Stimulated activated CD8-positive, alpha-beta memory T cell treated with anti-CD3 and anti-CD28 coated beads, Interleukin-4, amount 100 ng/mL, for 1 hour (primary cell): ENCODE results near the gene C2.
A peak's percentile ranks its signal among the peaks of the same experiment; 100 is the strongest.

ENCODE experiments used
- DNase-seq, 2 donors: peaks; one replicate each; pipeline ENCODE4 v3.0.0-alpha.2; 2020; ENCODE audit warnings: low read depth in 2 of 2, low spot score in 1 of 2

Gene C2

DNA sequence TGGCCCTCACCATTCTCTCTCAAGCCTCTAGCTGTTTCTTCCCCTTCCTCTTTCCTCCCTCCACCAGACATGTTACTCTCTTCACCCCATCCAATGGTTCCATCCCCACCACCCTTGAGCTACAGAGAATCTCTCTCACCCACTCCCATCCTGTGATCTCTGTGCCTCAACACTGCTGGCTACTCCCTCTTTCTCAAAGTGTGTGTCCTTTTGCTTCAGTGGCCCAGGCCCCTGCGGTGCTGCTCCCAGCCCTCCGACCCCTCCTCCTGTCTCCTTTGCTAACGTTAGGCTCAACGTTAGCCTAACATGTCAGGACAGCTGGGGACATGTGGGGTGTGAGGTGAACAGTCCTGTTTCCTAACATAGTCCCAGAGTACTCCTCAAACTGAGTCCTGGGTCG, 25.4 kb downstream of the C2 start:
- no peak for DNase-seq

DNA sequence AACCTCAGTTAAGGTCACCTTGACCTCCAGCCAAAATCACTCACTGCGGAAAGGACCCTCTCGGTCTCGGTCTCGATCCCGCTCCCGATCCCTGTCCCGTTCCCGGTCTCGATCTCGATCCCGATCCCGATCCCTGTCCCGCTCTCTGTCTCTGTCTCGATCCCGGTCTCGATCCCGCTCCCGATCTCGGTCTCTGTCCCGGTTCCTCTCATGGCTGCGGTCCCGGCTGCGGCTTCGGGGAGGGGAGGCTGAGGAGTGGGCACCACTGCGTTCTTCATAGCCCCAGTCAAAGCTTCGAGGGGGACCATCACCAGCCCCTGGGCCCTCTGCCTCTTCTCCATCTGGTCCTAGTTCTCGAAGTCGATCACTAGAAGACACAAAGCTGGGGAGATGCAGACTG, 27.0 kb downstream of the C2 start:
- no peak for DNase-seq

DNA sequence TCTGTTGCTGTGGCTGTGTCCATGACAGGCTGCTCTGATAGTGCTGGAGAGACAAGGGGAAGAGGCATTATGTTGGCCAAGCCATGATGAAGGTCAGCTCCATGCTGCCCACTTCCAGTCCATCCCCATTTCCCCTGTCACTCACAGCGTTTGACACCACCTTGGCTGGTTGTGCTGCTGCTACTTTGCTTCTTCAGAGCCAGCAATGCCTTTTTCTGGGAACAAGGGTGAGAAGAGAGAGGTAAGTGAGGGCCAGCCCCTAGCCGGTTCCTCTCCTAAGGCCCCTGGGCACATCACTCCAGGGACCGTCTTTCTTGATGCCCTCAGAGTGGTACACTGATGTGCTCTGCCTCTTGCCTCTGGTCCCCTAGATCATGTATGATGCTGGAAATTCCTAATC, 29.3 kb downstream of the C2 start:
- DNase-seq, result no peak

DNA sequence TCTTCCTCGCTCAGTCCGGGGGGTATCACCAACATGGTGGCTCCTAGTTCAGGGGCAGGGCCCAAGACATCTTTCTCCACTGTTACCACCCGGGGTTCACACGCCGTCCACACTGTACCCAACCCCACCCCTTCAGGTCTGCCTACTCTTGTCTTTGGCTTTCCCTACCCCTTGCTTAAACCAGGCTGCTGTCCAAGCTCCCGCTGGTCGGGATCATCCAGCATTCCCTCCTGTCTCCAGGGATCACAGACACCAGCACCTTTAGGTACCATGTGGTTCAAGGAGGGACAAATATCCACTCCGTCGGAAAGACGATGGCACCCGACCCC, 30.9 kb downstream of the C2 start:
- no peak for DNase-seq

DNA sequence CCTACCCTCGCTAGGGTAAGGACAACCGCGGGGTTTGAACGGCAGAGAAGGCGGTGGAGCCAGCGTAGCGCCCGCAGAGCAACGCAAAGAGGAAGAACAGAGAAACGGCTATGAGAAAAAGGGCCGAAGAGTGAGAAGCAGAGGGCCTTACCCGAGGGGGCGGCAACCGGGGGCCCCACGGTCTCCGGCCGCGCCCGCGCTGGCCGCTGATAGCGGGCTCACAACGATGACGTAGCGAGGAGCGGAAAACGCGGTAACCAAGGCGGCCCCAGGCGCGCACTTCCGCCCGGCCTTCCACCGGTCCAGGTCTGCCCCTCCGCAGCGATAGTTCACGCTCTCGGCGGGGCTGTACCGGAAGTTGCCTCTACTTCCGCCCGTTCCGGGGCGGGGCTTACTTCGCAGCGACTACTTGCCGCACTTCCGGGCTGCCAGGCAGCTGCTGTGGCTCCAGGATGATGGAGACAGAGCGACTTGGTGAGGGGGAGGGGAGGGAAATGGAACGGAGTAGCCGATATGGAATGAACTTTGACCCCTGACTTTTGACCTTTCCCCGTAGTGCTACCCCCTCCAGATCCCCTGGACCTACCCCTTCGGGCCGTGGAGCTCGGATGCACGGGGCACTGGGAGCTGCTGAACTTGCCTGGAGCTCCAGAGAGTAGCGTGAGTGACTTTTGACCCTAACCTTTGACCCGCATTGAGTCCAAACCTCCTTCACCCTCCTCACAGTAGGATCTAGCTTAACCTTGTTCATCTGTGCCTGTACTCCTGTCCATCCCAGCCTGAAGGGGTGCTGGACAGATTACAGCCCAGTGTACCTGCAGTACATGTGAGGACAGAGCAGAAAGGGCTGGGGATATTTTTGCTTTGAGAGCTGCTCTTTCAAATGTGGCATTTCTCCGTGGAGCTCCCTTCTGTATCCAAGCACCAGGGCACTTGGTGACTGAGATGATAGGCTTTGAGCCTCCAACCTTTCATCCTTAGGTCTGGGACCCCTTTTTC, 31.5 kb downstream of the C2 start, which contains the start of the genes NELFE and SKIC2:
TSS of gene NELFE (minus strand) at position 231 of the 999 bp plus-strand sequence. CDS start 525 bp downstream, outside the sequence.
TSS of gene SKIC2 (plus strand) at position 435 of the 999 bp plus-strand sequence. CDS start at position 453, 18 bp downstream.
- DNase-seq, result peak; percentile 96 to 97

DNA sequence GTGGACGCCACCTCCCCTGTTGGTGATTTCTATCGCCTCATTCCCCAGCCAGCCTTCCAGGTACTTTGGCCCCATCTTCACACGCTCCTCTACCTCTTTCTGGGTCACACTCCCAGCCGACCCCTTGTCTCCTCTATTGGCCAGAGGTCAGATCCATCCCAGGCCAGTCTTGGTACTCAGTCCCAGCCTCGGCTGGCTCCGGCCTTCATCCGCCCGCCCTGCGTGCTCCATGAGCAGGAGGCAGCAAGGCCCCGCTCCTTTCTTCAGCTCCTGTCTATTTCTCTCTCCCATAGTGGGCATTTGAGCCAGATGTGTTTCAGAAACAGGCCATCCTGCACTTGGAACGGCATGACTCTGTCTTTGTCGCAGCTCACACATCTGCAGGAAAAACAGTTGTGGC, 34.1 kb downstream of the C2 start:
- no peak for DNase-seq

DNA sequence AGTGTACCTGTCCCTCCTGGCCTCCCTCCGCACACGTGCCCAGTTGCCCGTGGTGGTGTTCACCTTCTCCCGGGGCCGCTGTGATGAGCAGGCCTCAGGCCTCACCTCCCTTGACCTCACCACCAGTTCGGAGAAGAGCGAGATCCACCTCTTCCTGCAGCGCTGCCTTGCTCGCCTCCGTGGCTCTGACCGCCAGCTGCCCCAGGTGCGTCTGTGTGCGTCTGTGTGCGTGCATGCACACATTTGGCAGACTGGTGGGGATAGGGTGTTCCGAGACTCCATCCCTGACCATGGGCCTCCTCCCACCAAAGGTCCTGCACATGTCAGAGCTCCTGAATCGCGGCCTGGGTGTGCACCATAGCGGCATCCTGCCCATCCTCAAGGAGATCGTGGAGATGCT, 36.4 kb downstream of the C2 start:
- no peak for DNase-seq

DNA sequence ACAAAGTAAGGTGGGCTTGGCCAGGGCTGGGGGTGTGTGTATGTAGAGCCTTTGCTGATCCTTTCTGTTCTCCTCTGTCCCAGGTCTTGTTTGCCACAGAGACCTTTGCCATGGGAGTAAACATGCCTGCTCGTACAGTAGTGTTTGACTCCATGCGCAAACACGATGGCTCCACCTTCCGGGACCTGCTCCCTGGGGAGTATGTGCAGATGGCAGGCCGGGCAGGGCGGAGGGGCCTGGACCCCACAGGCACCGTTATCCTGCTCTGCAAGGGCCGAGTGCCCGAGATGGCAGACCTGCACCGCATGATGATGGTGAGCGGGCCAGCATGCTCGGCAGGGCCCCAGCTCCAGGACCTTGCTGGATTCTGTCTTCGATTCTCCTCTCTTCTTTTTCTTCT, 38.2 kb downstream of the C2 start:
- no peak for DNase-seq

DNA sequence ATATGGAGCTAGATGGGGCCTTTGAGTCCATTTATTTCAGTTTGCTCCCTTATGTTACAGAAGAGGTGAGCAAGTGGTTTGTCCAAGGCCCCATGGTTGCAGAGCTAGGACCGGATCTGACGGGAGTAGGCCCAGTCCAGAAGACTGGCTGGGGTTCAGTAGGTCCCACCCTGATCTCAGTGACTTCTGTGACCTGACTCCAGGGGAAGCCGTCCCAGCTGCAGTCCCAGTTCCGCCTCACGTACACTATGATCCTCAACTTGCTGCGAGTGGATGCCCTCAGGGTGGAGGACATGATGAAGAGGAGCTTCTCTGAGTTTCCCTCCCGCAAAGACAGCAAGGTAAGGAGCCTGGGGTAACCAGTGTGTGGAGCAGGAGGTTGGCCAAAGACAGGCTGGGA, 39.0 kb downstream of the C2 start:
- DNase-seq, result no peak

DNA sequence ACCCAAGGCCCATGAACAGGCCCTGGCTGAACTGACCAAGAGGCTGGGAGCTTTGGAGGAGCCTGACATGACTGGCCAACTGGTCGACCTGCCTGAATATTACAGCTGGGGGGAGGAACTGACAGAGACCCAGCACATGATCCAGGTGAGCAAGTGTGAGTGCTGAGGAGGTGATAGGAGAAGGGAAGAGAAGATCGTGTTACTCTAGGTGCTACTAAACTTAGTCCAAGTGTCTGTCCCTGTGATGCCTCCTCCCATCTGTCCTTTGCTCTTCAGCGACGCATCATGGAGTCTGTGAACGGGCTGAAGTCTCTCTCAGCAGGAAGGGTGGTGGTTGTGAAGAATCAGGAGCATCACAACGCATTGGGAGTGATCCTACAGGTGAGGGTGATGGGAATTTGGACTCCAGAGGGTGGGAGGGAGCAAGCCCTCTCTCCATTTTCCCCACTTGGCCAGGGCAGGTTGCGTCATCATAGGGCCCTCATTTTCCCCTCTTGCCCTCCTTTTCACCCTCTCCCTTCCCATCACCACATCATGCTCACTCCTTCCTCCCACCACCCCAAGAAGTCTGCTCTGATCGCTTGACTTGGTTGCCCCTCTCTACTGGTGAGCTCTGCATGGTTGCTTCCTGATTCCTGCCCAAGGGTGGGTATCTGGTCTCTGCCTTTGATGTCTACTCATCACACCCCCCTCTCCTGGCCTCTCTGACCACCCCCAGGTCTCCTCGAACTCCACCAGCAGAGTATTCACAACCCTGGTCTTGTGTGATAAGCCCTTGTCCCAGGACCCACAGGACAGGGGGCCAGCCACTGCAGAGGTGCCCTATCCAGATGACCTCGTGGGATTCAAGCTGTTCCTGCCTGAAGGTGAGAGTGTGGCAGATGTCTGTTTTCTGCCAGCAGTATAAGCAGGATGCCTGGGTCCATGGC, 39.7 kb downstream of the C2 start:
- DNase-seq, result no peak

DNA sequence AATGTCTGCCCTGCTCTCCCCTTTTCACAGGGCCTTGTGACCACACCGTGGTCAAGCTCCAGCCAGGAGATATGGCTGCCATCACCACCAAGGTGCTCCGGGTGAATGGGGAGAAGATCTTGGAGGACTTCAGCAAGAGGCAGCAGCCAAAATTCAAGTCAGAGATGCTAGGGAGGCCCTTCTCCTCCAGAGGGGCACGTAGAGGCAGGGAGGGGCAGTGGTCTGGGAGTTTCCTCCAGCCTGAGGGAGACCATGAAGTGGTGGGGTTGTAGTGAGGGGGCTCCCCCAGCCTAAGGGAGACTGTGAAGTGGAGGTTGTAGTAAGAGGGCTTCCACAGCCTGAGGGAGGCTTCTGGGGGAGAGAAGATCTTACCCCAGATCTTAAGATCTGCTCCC, 40.4 kb downstream of the C2 start:
- DNase-seq, result no peak

DNA sequence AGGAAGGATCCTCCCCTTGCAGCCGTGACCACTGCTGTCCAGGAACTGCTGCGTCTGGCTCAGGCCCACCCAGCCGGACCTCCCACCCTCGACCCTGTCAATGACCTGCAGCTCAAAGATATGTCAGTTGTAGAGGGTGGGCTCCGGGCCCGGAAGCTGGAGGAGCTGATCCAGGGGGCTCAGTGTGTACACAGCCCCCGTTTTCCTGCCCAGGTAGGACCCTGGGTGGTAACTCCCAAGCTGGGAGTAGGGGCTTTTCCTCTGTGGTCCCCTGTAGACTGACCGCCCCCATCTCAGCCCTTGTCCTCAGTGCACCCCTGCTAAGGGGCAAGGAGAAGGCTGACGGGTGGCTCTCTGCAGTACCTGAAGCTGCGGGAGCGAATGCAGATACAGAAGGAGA, 40.8 kb downstream of the C2 start:
- no peak for DNase-seq

DNA sequence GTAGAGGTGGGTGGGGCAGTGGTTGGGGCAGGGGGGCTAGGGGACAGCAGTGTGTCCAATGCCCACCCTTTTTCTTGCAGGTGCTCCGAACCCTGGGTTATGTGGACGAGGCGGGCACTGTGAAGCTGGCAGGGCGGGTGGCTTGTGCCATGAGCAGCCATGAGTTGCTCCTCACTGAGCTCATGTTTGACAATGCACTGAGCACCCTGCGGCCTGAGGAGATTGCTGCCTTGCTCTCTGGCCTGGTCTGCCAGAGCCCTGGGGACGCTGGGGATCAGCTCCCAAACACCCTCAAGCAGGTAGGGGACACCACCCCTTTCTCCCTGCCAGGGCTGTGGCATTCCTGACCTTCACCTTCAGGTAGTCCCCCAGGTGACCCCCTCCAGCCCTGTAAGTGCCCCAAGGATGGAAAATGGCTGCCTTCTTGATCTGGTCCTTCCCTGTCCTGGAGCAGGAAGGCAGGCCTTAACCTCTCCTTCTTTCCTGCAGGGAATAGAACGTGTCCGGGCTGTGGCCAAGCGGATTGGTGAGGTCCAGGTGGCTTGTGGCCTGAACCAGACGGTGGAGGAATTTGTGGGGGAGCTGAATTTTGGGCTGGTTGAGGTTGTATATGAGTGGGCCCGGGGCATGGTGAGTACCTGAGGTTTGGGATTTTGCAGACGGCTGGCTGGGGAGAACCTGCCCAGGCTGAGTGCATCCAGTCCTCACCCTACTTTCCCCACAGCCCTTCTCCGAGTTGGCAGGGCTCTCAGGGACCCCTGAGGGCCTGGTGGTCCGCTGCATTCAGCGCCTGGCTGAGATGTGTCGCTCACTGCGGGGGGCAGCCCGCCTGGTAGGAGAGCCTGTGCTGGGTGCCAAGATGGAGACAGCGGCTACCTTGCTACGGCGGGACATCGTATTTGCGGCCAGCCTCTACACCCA, 41.5 kb downstream of the C2 start:
- no peak for DNase-seq

DNA sequence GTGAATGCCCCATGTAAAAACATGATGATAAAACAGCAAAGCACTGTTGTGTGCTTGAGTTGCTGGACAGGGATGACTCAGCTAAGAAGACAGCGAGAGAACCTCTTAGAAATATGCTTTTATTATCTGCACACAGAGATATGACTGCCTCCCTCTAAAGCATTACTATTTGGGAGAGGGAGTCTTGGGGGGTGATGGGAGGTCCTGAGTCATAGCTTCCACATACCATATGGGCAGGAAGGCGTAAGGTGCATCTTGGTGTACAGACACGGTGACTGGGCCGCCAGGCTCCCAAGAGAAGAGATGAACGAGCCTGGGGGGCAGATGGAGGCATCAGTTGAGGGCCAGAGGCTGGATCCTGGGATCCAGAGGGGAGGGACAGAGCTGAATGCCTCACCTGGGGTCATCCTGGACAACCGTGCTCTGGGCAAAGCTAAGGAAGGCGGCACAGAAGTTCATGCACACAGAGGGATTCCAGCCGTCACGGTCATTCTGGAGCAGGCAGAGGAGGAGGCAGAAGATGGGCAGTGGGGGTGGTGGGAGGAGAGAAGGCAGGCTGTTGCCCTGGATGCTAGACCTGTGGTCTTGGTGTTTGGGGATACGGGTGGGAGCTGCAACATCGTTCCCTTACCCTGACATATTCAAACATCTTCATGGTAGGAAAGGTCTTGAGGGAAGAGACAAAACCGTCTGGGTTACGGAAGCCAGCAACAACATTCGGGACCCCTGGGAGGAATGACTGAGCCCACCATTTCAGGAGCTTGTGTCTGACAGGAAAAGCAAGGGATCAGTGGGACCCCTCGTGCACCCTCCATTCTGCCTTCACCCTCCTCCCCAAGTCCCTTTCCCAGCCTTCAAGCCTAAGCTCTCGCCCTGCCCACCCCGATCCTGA, 42.4 kb downstream of the C2 start:
- no peak for DNase-seq

DNA sequence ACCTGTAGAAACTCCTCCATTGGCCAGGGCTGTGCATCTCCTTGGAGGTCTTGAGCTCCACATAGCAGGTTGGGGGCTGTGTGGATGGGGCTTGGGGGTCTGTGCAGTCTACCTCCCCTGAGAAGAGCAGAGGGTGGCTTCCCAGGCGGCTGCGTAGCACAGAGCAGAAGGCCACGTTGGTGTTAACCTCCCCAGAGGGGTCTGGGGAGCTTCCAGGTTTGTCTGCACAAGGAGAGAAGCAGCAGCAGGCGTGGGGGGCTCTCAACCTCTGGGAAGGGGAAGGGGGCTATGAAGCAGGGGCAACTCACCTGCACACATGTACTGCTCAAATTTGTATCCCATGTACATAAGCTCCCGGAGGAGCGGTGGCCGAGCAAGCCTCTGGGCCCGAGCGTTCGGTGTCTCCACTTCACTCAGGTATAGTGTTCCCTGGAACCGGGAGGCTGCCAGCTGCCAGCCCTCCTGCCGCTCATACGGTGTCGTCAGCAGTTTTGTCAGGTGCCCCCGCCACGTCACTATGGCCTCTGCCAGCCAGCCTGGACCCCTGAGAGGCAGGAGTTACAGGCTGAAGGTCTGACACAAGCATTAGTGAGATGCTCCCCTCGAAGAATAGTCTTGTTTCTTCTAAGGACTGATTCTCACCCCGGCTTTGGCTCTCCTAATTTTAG, 43.2 kb downstream of the C2 start:
- DNase-seq, result no peak

DNA sequence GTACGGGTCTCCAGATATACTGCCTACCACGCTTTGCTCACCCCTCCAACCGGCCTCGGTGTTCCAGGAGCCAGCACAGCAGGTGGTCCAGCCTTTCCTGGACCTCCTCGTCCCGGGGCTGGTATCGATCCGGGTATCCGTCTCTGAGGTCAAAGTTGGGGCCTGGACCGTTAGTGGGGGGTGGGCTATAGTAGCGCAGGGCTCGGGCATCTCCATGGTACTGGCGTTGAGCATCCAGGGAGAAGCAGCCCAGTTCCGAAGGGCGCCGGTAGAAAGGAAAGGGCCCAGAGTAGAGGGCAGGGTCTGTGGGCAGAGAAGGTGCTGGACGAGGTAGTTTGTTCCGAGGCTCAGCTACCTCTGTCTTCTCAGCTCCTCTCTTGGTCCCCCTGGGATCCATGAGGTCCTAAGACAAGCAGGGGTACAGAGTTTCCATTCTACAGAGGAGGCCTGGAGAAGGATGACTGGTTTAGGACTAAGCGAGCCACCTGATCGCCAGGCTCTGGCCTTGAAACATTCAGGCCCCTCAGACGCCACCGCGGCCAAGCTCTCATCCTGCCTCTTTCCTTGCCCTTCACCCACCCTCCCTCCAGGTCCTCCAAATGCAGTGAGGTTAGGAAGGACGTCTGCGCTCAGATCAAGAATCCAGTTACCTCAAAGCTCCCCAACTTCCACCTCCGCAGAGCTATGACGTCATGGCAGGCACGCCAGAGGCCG, 43.9 kb downstream of the C2 start:
- no peak for DNase-seq

DNA sequence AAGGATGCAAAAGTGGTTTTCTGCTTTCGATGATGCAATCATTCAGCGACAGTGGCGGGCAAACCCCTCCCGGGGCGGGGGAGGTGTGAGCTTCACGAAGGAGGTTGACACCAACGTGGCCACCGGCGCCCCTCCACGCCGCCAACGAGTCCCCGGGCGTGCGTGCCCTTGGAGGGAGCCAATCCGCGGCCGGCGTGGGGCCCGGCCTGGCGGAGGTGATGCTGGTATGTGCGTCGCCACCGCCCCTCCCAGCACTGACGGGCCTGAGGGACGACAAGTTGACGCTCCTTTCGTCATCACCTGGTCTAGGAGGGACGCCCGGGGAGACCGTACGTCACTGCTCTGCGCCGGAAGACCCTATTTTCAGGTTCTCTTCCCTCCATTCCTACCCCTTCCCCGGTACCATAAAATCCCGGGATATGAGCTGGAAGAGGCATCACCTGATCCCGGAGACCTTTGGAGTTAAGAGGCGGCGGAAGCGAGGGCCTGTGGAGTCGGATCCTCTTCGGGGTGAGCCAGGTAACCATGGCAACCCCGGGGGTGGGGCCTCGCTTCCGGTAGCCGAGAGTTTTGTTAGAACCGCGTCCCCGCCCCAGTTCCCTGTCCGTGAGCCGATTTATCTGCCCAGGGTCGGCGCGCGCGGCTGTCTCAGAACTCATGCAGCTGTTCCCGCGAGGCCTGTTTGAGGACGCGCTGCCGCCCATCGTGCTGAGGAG, 44.6 kb downstream of the C2 start, which contains the start of gene DXO:
TSS of gene DXO (minus strand) at position 146 of the 716 bp plus-strand sequence. CDS start 463 bp downstream, outside the sequence.
- DNase-seq, result peak; percentile 93 to 94
